H1 (cell line): ENCODE measurements around the gene PTEN. TPM values are rescaled to one million over a fixed set of nuclear protein-coding genes. Genes with fewer than 3 reads are reported as not detected.

Source experiments
- CTCF ChIA-PET: fragments of 300-600 bp; sonication (Branson Sonifier 250); formaldehyde crosslinking; loops from one replicate; lab custom pipeline; 2021; ENCODE audit not compliant: partially characterized antibody; lab: Charles Lee
- POLR2A ChIA-PET: fragments of 300-600 bp; sonication (Branson Sonifier 250); formaldehyde crosslinking; loops from one replicate; lab custom pipeline; 2021; ENCODE audit warnings: inconsistent platforms; ENCODE audit not compliant: partially characterized antibody; lab: Charles Lee
- DNase-seq, 2 experiments: peaks; one replicate each; pipeline versions ENCODE4 v3.0.0 to v3.0.0-alpha.2; 2010 to 2022; ENCODE audit warnings: low spot score in 2 of 2, low read depth in 1 of 2, mixed read lengths in 1 of 2
- FAIRE-seq: peaks from 2 replicates; lab custom pipeline; 2011; peaks lifted over from hg19 to GRCh38; lab: Jason Lieb, UNC
- H2AFZ ChIP-seq: 2 replicates; pipeline ENCODE4 v1.8.1; 2012; ENCODE audit warnings: low read length, inconsistent platforms
- H2AK5ac ChIP-seq: 2 replicates; pipeline ENCODE4 v1.6.1; 2013; ENCODE audit warnings: low read depth, low read length
- H2BK120ac ChIP-seq: replicated peaks from 2 replicates; pipeline ENCODE3; 2013; ENCODE audit warnings: low read depth, low read length, inconsistent platforms
- H2BK12ac ChIP-seq: 2 replicates; pipeline ENCODE4 v1.6.1; 2013; ENCODE audit warnings: low read depth, low read length
- H2BK15ac ChIP-seq: 2 replicates; pipeline ENCODE4 v1.6.1; 2013; ENCODE audit warnings: low read length
- H2BK20ac ChIP-seq: 2 replicates; pipeline ENCODE4 v1.6.1; 2013; ENCODE audit warnings: low read length
- H2BK5ac ChIP-seq: 2 replicates; pipeline ENCODE4 v1.6.1; 2013; ENCODE audit warnings: low read depth, low read length
- H3K14ac ChIP-seq: 2 replicates; pipeline ENCODE4 v1.6.1; 2013; ENCODE audit warnings: inconsistent platforms; ENCODE audit not compliant: insufficient read length
- H3K18ac ChIP-seq: 2 replicates; pipeline ENCODE4 v1.6.1; 2013; ENCODE audit warnings: low read length; ENCODE audit errors: extremely low read depth
- H3K23ac ChIP-seq: 2 replicates; pipeline ENCODE4 v1.6.1; 2013; ENCODE audit warnings: inconsistent platforms; ENCODE audit not compliant: insufficient read length
- H3K23me2 ChIP-seq: 2 replicates; pipeline ENCODE4 v1.6.1; 2013; ENCODE audit warnings: low read depth, low read length
- H3K27ac ChIP-seq: 2 replicates; pipeline ENCODE4 v1.6.1; 2011; ENCODE audit warnings: low read depth, low read length, inconsistent platforms
- H3K27me3 ChIP-seq, 4 experiments: replicated peaks in 1 of 4; 1 replicate in 1 of 4; 2 replicates in 3 of 4; pipeline versions ENCODE4 v1.6.1 to v1.8.1; 2011 to 2013; ENCODE audit warnings: low read length in 3 of 4, mild to moderate bottlenecking in 3 of 4, inconsistent platforms in 2 of 4, mixed read lengths in 2 of 4, moderate library complexity in 1 of 4; ENCODE audit not compliant: control insufficient read depth in 3 of 4, insufficient read depth in 3 of 4; ENCODE audit errors: extremely low read depth in 1 of 4
- H3K36me3 ChIP-seq, 4 experiments: 2 replicates each; pipeline versions ENCODE4 v1.6.1 to v1.8.1; 2011 to 2013; ENCODE audit warnings: mild to moderate bottlenecking in 4 of 4, low read length in 3 of 4, moderate library complexity in 2 of 4, control low read depth in 1 of 4, inconsistent platforms in 1 of 4; ENCODE audit not compliant: insufficient read depth in 4 of 4, control insufficient read depth in 2 of 4
- H3K4ac ChIP-seq: replicated peaks from 2 replicates; pipeline ENCODE3; 2013; ENCODE audit warnings: low read length, low read depth, mixed read lengths, inconsistent platforms; ENCODE audit not compliant: insufficient read length
- H3K4me1 ChIP-seq, 4 experiments: replicated peaks in 1 of 4; 1 replicate in 1 of 4; 2 replicates in 3 of 4; pipeline versions ENCODE4 v1.6.1 to v1.8.1; 2011 to 2013; ENCODE audit warnings: low read length in 3 of 4, inconsistent platforms in 2 of 4, mixed read lengths in 1 of 4; ENCODE audit not compliant: insufficient read depth in 4 of 4, control insufficient read depth in 3 of 4
- H3K4me2 ChIP-seq, 2 experiments: 2 replicates each; pipeline versions ENCODE4 v1.6.1 to v1.8.1; 2011 to 2013; ENCODE audit warnings: low read depth in 2 of 2, low read length in 2 of 2, control low read depth in 1 of 2, inconsistent platforms in 1 of 2, mild to moderate bottlenecking in 1 of 2; ENCODE audit not compliant: insufficient read depth in 1 of 2
- H3K4me3 ChIP-seq, 4 experiments: fragments of 200-600, 300-600 bp in 1 of 4; sonication (generic), shearing (Covaris generic), sonication (Bioruptor Twin) in 1 of 4; 2 replicates each; pipeline versions ENCODE4 v1.5.1 to v1.8.1; 2011 to 2016; ENCODE audit warnings: low read length in 4 of 4, low read depth in 3 of 4, control low read depth in 2 of 4, inconsistent platforms in 2 of 4, mild to moderate bottlenecking in 2 of 4, mixed read lengths in 1 of 4, moderate library complexity in 1 of 4; ENCODE audit not compliant: insufficient read depth in 2 of 4; ENCODE audit errors: extremely low read depth in 1 of 4
- H3K56ac ChIP-seq: replicated peaks from 2 replicates; pipeline ENCODE3; 2013; ENCODE audit warnings: low read depth, mild to moderate bottlenecking, mixed read lengths, low read length, inconsistent platforms; ENCODE audit not compliant: insufficient read length
- H3K79me1 ChIP-seq: 2 replicates; pipeline ENCODE4 v1.6.1; 2013; ENCODE audit warnings: low read depth, low read length, control low read depth
- H3K79me2 ChIP-seq, 2 experiments: 2 replicates each; pipeline versions ENCODE4 v1.6.1 to v1.8.1; 2012 to 2013; ENCODE audit warnings: low read length in 2 of 2, mild to moderate bottlenecking in 2 of 2, inconsistent platforms in 1 of 2; ENCODE audit not compliant: insufficient read depth in 2 of 2, control insufficient read depth in 1 of 2
- H3K9ac ChIP-seq, 4 experiments: replicated peaks in 1 of 4; 1 replicate in 1 of 4; 2 replicates in 3 of 4; pipeline versions ENCODE4 v1.6.1 to v1.8.1; 2011 to 2013; ENCODE audit warnings: low read depth in 3 of 4, low read length in 3 of 4, control low read depth in 2 of 4, mild to moderate bottlenecking in 2 of 4, moderate library complexity in 2 of 4, inconsistent platforms in 1 of 4; ENCODE audit errors: extremely low read depth in 1 of 4
- H3K9me3 ChIP-seq, 2 experiments: 2 replicates each; pipeline versions ENCODE4 v1.6.1 to v1.8.1; 2012 to 2013; ENCODE audit warnings: mild to moderate bottlenecking in 2 of 2, moderate library complexity in 2 of 2, control low read depth in 1 of 2, inconsistent platforms in 1 of 2, low read depth in 1 of 2, low read length in 1 of 2, mixed read lengths in 1 of 2; ENCODE audit not compliant: insufficient read depth in 2 of 2
- H4K20me1 ChIP-seq, 2 experiments: replicated peaks in 1 of 2; 2 replicates each; pipeline versions ENCODE3 to v1.8.1; 2011 to 2013; ENCODE audit warnings: inconsistent platforms in 2 of 2, low read length in 2 of 2, mild to moderate bottlenecking in 1 of 2; ENCODE audit not compliant: insufficient read depth in 2 of 2, control insufficient read depth in 1 of 2
- H4K5ac ChIP-seq: 2 replicates; pipeline ENCODE4 v1.6.1; 2013; ENCODE audit warnings: low read length, low read depth, mixed read lengths, inconsistent platforms; ENCODE audit not compliant: insufficient read length
- H4K8ac ChIP-seq: 2 replicates; pipeline ENCODE4 v1.8.0; 2013; ENCODE audit warnings: mild to moderate bottlenecking, moderate library complexity, low read length, inconsistent platforms; ENCODE audit not compliant: insufficient read depth; ENCODE audit errors: extremely low read depth
- H4K91ac ChIP-seq: replicated peaks from 2 replicates; pipeline ENCODE3; 2013; ENCODE audit warnings: low read length, mixed read lengths, inconsistent platforms; ENCODE audit not compliant: insufficient read length
- ASH2L ChIP-seq: fragments of 200-600, 300-600 bp; sonication (generic); IDR thresholded peaks from one replicate; pipeline ENCODE4 v1.7.1; 2017; ENCODE audit warnings: low read length
- BCL11A ChIP-seq, 2 experiments: IDR thresholded peaks; one replicate each; pipeline ENCODE4 v1.6.1; 2011; ENCODE audit warnings: low read depth in 2 of 2, low read length in 2 of 2, mild to moderate bottlenecking in 2 of 2
- BRCA1 ChIP-seq: IDR thresholded peaks from 2 replicates; pipeline ENCODE4 v1.6.1; 2012; ENCODE audit warnings: low read depth, low read length, improper control_type of control experiment
- EZH2 ChIP-seq: fragments of 200-600 bp; sonication (generic); IDR thresholded peaks from 2 replicates; pipeline ENCODE4 v1.7.1; 2012; ENCODE audit warnings: low read depth, mild to moderate bottlenecking, moderate library complexity, low read length, inconsistent platforms; ENCODE audit not compliant: severe bottlenecking
- GTF2F1 ChIP-seq: IDR thresholded peaks from 2 replicates; pipeline ENCODE4 v1.6.1; 2012; ENCODE audit warnings: low read depth, low read length, improper control_type of control experiment, borderline replicate concordance
- JUN ChIP-seq: IDR thresholded peaks from 2 replicates; pipeline ENCODE4 v1.6.1; 2011; ENCODE audit warnings: low read depth, mild to moderate bottlenecking, improper control_type of control experiment, low read length
- PHF8 ChIP-seq: fragments of 200-600 bp; sonication (generic); conservative IDR thresholded peaks from 2 replicates; pipeline ENCODE4 v1.7.1; 2012; ENCODE audit warnings: low read depth, mild to moderate bottlenecking, inconsistent platforms, low read length, moderate library complexity
- POLR2A ChIP-seq, 2 experiments: IDR thresholded peaks; 1 replicate in 1 of 2; 2 replicates in 1 of 2; pipeline ENCODE4 v1.6.1; 2011; ENCODE audit warnings: low read depth in 2 of 2, low read length in 2 of 2, mild to moderate bottlenecking in 2 of 2; ENCODE audit errors: control extremely low read depth in 1 of 2
- POLR2AphosphoS5 ChIP-seq: IDR thresholded peaks from 2 replicates; pipeline ENCODE4 v1.6.1; 2011; ENCODE audit warnings: low read depth, low read length
- SAP30 ChIP-seq: fragments of 300-600 bp; sonication (generic); IDR thresholded peaks from 2 replicates; pipeline ENCODE4 v1.7.1; 2012; ENCODE audit warnings: low read length, moderate library complexity, mild to moderate bottlenecking, inconsistent platforms; ENCODE audit not compliant: insufficient read depth, insufficient replicate concordance
- SIX5 ChIP-seq: IDR thresholded peaks from 2 replicates; pipeline ENCODE4 v1.6.1; 2011; ENCODE audit warnings: mild to moderate bottlenecking, low read depth, low read length
- TEAD4 ChIP-seq: IDR thresholded peaks from 2 replicates; pipeline ENCODE4 v1.6.1; 2012; ENCODE audit warnings: low read depth, low read length, inconsistent platforms, mixed read lengths
- WGBS, 2 experiments: shearing (Covaris generic) in 1 of 2; methylation state at CpG; one replicate each; pipeline versions ENCODE4 v1.1.6 to v1.1.7; 2013 to 2015; ENCODE audit warnings: low lambda C conversion rate in 2 of 2, mixed read lengths in 2 of 2, inconsistent platforms in 1 of 2, low coverage in 1 of 2, missing lambda C conversion rate in 1 of 2; ENCODE audit not compliant: insufficient replicate concordance in 2 of 2, insufficient coverage in 1 of 2, insufficient read length in 1 of 2; ENCODE audit errors: extremely low coverage in 1 of 2, missing lambda C conversion rate in 1 of 2; 5-methylcytosine and 5-hydroxymethylcytosine counted together
- polyA plus RNA-seq, 7 experiments: library from polyadenylated mRNA; depleted of rRNA in 3 of 7; stranded (reverse) in 5 of 7; unstranded in 2 of 7; fragments of >200 nt in 5 of 7; fragments of 200-250 nt in 2 of 7; gene quantifications; 1 replicate in 5 of 7; 2 replicates in 1 of 7; 4 replicates in 1 of 7; pipeline versions ENCODE4 v1.2.1 to v1.2.3, GENCODE V29; 2011 to 2013; ENCODE audit warnings: missing spikeins in 2 of 7, mixed read lengths in 2 of 7
- total RNA-seq: library from RNA; stranded (reverse); fragmentation: NEBNext Ultra II Directional; extraction: Animal tissue kit (Norgen Biotek cat#: 25700); gene quantifications from 2 replicates; pipeline ENCODE4 v1.2.1, GENCODE V29; 2021
- TF ChIP-seq, protein P1 (sequence below), 3 experiments: IDR thresholded peaks; 1 replicate in 2 of 3; 2 replicates in 1 of 3; pipeline versions ENCODE4 v1.5.1 to v1.6.1; 2011; ENCODE audit warnings: low read length in 3 of 3, mild to moderate bottlenecking in 3 of 3, inconsistent platforms in 2 of 3, low read depth in 1 of 3, moderate library complexity in 1 of 3; ENCODE audit not compliant: insufficient read depth in 1 of 3; ENCODE audit errors: control extremely low read depth in 1 of 3

The PTEN gene
- total and polyA plus RNA-seq, 2 of the 8 experiments (the other 6 are each of a cell fraction or from before 2014, with no cell fraction given): 6.3 to 48.7 TPM

DNA sequence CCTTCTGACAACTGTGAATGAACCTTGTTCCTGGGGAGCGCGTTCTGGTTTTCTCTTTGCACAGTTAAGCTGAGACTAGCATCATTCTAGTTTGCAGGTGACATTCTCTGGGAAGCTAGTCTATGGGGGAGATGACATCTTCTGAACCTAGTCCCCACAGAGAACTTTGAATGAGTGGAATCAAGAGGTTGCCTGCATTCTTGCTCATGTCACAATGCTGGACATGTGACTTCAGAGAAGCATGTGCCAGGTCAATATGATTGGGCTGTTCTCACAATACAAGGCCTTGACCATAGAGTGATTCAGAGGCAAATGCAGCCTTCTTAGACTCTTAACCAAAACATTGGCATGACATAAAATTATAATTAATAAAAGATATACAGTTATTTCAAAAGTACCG lies 22.2 kb upstream of the PTEN start:
- Histone ChIP-seq H3K56ac (no peak overlapping the region), H3K4me1 (no peaks in the 10 kb centered on the region), H3K4me3 (no peak overlapping the region), H3K23me2 (no peaks in the 10 kb centered on the region), H3K4ac (no peak overlapping the region), H3K27me3 (no peaks in the 10 kb centered on the region), H3K9me3 (no peaks in the 10 kb centered on the region), H2BK15ac (no peak overlapping the region), H3K36me3 (no peaks in the 10 kb centered on the region), H3K4me2 (no peak overlapping the region), H3K9ac (no peak overlapping the region), H4K8ac (no peak overlapping the region), H2BK20ac (no peak overlapping the region), H4K5ac (no peak overlapping the region), H3K23ac (no peak overlapping the region), H2AFZ (no peak overlapping the region), H3K79me1 (no peaks in the 10 kb centered on the region), H2BK12ac (no peak overlapping the region), H4K20me1 (no peaks in the 10 kb centered on the region), H4K91ac (no peak overlapping the region), H2BK5ac (no peak overlapping the region), H3K79me2 (no peaks in the 10 kb centered on the region), H2BK120ac (no peak overlapping the region), H3K18ac (no peak overlapping the region), H2AK5ac (no peak overlapping the region), H3K14ac (no peak overlapping the region), H3K27ac (no peak overlapping the region)
- FAIRE-seq (no peak), DNase-seq (no peak)
- ChIA-PET POLR2A (interaction anchor here (1.5 kb wide), 1 partner anchor 23 kb away, joined by 3 read pairs; the partner anchor contains the start of gene ATAD1), CTCF (interaction anchor here (0.6 to 1.1 kb wide), 2 partner anchors 9 to 356 kb away, joined by 3 read pairs; no protein-coding TSS in a partner anchor)
- 90% methylated on average over 3 of the region's 3 CpGs; no CpG with 5 or more reads in 1 of the 2 experiments for WGBS, 2 experiments
- TF ChIP-seq EZH2 (no peak), BCL11A (IDR thresholded peaks at IDR 0.05; ENCODE audit: low read depth in 2 of 2, low read length in 2 of 2) (no peak), POLR2AphosphoS5 (no peak), POLR2A (IDR thresholded peaks at IDR 0.05; ENCODE audit: control extremely low read depth in 1 of 2, low read depth in 2 of 2, low read length in 2 of 2) (no peak), GTF2F1 (no peak), BRCA1 (no peak), SAP30 (no peak), PHF8 (no peak), JUN (no peak), ASH2L (no peak), SIX5 (no peak), TEAD4 (no peak)
- TF ChIP-seq, protein P1, sequence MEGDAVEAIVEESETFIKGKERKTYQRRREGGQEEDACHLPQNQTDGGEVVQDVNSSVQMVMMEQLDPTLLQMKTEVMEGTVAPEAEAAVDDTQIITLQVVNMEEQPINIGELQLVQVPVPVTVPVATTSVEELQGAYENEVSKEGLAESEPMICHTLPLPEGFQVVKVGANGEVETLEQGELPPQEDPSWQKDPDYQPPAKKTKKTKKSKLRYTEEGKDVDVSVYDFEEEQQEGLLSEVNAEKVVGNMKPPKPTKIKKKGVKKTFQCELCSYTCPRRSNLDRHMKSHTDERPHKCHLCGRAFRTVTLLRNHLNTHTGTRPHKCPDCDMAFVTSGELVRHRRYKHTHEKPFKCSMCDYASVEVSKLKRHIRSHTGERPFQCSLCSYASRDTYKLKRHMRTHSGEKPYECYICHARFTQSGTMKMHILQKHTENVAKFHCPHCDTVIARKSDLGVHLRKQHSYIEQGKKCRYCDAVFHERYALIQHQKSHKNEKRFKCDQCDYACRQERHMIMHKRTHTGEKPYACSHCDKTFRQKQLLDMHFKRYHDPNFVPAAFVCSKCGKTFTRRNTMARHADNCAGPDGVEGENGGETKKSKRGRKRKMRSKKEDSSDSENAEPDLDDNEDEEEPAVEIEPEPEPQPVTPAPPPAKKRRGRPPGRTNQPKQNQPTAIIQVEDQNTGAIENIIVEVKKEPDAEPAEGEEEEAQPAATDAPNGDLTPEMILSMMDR (IDR thresholded peaks at IDR 0.05; ENCODE audit: control extremely low read depth in 1 of 3, insufficient read depth in 1 of 3, low read depth in 1 of 3, low read length in 3 of 3): no peak
